DMS153 (cell line): Measurements from ENCODE around the gene UFL1.

Experiments
- DNase-seq: peaks from one replicate; lab custom pipeline; 2025; lab: John Stamatoyannopoulos, UW

Gene UFL1

GRCh38 chr6:96575359-96575758, 53.8 kb downstream of the UFL1 start:
- no peak for DNase-seq

GRCh38 chr6:96576221-96576620, 54.6 kb downstream of the UFL1 start:
- DNase-seq, result no peak

- DNase-seq, result no peak
Observed at GRCh38 chr6:96582021-96582420, 60.4 kb downstream of the UFL1 start.

GRCh38 chr6:96582436-96582835, 60.8 kb downstream of the UFL1 start:
- DNase-seq, result no peak

GRCh38 chr6:96604420-96604819, 82.8 kb downstream of the UFL1 start:
- DNase-seq, result no peak
